IPS-20b (cell line): Measurements from ENCODE around the gene RAD51B.
A peak's percentile ranks its signal among the peaks of the same experiment; 100 is the strongest.

ENCODE experiments used
- H3K27ac ChIP-seq: one replicate; pipeline ENCODE4 v1.5.1; 2013; ENCODE audit warnings: low read length
- H3K27me3 ChIP-seq: 2 replicates; pipeline ENCODE4 v1.6.1; 2013; ENCODE audit warnings: mild to moderate bottlenecking, low read length, inconsistent platforms; ENCODE audit not compliant: insufficient read depth
- H3K36me3 ChIP-seq: 2 replicates; pipeline ENCODE4 v1.6.1; 2013; ENCODE audit warnings: low read depth, mild to moderate bottlenecking, inconsistent platforms, low read length, moderate library complexity; ENCODE audit not compliant: insufficient read depth
- H3K4me1 ChIP-seq: 2 replicates; pipeline ENCODE4 v1.6.1; 2013; ENCODE audit warnings: mild to moderate bottlenecking, control low read depth, inconsistent platforms, low read length, moderate library complexity; ENCODE audit not compliant: insufficient read depth
- H3K4me3 ChIP-seq: 2 replicates; pipeline ENCODE4 v1.5.1; 2013; ENCODE audit warnings: mild to moderate bottlenecking, low read length, inconsistent platforms
- H3K9ac ChIP-seq: 2 replicates; pipeline ENCODE4 v1.6.1; 2013; ENCODE audit warnings: low read depth, mild to moderate bottlenecking, inconsistent platforms, low read length, moderate library complexity
- H3K9me3 ChIP-seq: 2 replicates; pipeline ENCODE4 v1.6.1; 2013; ENCODE audit warnings: mild to moderate bottlenecking, low read depth, low read length, inconsistent platforms; ENCODE audit not compliant: insufficient read depth

Gene RAD51B

DNA sequence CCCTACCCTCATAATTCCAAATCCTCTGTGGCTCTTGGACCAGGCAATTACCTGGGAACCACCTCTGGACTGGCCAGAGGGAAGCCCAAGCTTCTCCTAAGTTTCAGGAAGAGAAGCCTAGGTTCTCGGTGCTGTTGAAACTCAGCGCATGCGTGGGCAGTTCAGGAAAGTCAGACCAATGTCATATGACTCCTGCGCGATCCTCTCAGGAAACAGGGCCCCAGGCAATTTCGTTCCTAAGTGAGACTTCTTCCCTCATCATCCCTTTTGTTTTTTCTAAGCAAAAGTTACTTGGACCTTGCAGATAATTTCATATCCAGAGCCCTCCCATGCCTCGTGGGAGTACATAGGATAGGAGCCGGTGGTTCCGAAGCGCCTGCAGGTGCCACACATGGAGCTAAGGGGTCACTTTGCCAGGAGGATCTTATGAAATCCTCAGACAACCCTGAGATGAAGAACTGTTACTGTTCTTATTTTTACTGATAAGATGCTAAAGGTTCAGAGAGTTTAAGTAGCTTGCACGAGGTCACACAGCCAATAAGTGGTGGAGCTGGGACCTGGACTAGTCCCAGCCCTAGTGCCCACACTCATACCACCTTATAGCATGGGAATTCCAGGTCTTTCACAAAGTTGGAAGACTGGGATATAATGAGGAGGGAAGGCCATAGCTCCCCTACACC is 805.1 kb downstream of the RAD51B start:
- H3K9ac ChIP-seq, result no peak overlapping the region
- H3K27ac ChIP-seq, result no peak overlapping the region
- H3K4me1 ChIP-seq, result peaks cover 9% of the 10 kb centered on the region; the same call in 1 of the 2 replicates
- no peak overlapping the region for H3K4me3 ChIP-seq
- H3K36me3 ChIP-seq, result no peaks in the 10 kb centered on the region
- H3K9me3 ChIP-seq, result no peaks in the 10 kb centered on the region
- peaks cover 5% of the 10 kb centered on the region; the same call in 1 of the 2 replicates for H3K27me3 ChIP-seq

DNA sequence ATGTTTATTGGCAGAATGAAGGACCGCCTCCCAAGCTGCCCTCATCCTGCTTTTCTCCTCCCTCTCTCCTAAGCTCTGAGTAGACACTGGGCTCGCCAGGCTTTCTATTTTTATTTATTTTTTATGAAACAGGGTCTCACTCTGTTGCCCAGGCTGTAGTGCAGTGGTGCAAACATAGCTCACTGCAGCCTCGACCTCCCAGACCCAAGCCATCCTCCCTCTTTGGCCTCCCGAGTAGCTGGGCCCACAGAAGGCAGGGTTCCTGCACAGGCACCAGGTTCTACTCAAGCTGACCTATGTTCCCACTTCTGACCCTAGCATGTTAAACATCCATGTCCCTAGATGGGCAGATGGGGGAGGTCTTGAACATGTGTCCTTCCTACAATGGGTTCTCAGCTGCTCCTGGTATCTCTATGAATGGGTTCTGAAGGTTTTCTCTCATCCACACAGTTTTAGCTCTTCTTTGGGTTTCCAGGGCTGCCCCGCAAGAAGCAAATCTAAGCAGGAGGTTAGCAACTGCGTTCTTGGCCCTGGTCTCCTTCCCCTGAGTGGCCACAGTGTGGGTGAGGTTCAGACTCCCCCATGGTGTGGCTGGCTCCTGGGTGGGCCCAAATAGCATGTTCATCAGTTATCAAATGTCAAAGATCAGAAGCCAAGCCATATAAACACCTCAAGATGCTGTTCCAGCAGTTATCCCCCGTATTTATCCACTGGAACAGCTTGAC is 805.9 kb downstream of the RAD51B start:
- peaks cover 5% of the 10 kb centered on the region; the same call in 1 of the 2 replicates for H3K27me3 ChIP-seq
- H3K9me3 ChIP-seq, result no peaks in the 10 kb centered on the region
- H3K4me3 ChIP-seq, result no peak overlapping the region
- no peak overlapping the region for H3K27ac ChIP-seq
- peaks cover 9% of the 10 kb centered on the region; the same call in 1 of the 2 replicates for H3K4me1 ChIP-seq
- no peak overlapping the region for H3K9ac ChIP-seq
- H3K36me3 ChIP-seq, result no peaks in the 10 kb centered on the region

DNA sequence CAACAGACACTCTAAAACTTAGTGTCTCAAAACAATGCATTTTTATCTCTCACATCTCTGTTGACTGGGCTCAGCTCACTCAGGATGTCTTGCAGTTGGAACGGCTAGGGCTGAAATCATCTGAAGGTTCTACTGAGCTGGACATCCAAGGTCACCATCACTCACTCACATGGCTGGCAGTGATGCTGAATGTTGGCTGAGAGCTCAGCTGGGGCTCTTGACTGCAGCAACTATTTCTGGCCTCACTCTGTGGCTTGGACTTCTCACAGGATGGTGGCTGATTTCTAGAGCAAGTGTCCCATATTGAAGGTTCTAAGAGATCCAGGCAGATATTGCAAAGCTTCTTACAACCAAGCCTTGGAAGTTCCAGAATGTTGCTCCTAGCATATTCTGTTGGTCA is 806.8 kb downstream of the RAD51B start:
- Histone ChIP-seq H3K4me3 (no peak overlapping the region), H3K4me1 (peaks cover 9% of the 10 kb centered on the region; the same call in 1 of the 2 replicates), H3K36me3 (no peaks in the 10 kb centered on the region), H3K27me3 (peaks cover 5% of the 10 kb centered on the region; the same call in 1 of the 2 replicates), H3K9me3 (no peaks in the 10 kb centered on the region), H3K9ac (no peak overlapping the region), H3K27ac (no peak overlapping the region)

DNA sequence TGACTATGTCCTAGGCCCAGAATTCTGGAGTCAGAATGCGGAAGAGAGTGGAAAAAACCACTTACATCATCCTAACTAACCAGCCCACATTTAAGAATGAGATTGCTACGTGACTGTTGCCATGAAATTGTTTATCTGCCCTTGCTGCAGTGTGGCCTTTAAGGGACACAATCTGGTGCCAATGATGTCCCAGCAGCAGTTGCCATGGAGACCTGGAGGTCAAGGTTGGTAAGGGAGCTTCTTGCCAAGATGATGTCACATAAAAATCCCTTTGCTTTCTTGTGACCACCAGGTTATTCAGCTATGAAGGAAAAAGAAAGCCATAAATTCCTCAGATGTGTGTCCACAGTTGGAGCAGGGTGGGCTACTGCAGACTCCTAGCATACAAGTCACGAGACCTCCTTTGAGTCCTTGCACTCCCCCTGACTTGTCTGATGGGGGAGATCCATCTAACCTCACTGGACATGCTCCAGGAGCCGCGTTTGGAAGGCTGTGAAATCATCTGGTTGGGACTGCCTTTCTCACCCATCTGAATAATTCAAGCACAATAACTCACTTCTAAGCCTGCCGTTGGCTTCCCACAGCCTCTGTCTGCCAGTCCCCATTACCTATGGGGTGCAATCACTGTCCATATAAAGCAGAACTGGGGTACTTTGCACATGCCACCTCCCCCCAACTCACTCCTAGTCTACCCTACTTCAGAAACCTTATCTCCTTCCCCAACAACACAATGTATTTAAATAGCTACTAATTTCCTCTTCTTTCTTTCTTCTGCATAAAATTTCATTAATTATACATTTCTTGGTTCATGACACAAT is 807.7 kb downstream of the RAD51B start:
- H3K36me3 ChIP-seq, result no peaks in the 10 kb centered on the region
- no peak overlapping the region for H3K27ac ChIP-seq
- no peak overlapping the region for H3K4me3 ChIP-seq
- no peak overlapping the region for H3K9ac ChIP-seq
- H3K4me1 ChIP-seq, result peaks cover 9% of the 10 kb centered on the region; the same call in 1 of the 2 replicates
- H3K9me3 ChIP-seq, result no peaks in the 10 kb centered on the region
- H3K27me3 ChIP-seq, result peaks cover 5% of the 10 kb centered on the region; the same call in 1 of the 2 replicates

DNA sequence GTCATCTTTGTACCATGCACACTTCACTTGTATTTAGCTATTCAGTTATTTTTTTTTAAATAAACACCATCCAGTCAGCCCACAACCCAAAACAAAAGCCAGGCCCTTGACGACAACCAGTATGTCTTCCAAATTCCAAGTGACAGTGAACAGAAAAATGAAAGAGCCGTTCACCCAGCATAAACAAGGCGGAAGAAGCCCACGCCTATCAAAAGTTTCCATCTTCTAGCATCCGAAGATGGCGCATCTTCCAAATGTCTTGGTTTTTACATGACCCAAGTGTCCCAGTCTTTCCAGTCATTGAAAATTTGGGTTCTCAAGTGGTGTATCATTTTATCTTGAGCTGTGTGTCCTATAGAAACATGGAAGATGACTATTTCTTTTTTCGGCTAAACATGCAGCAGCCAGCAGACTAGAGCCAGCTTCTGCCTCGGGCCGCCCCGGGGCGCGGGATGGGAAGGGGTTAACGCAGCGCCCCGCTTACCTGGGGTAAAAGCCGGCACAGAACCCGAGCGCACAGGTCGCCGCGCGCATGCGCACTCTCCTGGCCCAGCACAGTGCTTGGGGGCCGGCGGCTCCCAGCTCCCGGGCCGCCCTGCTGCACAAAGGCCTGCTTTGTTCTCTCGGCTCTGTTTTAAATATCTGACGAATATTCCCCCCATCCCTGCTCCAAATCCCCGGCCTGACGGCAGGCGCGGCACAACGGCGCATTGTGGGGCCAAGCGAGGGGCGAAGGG is 808.5 kb downstream of the RAD51B start:
- Histone ChIP-seq H3K27me3 (peaks cover 5% of the 10 kb centered on the region; the same call in 1 of the 2 replicates), H3K9me3 (no peaks in the 10 kb centered on the region), H3K36me3 (no peaks in the 10 kb centered on the region), H3K9ac (peak overlapping the region; percentile 65; the same call in 1 of the 2 replicates), H3K27ac (no peak overlapping the region), H3K4me1 (peaks cover 9% of the 10 kb centered on the region; the same call in 1 of the 2 replicates), H3K4me3 (peak overlapping the region; percentile 53)

DNA sequence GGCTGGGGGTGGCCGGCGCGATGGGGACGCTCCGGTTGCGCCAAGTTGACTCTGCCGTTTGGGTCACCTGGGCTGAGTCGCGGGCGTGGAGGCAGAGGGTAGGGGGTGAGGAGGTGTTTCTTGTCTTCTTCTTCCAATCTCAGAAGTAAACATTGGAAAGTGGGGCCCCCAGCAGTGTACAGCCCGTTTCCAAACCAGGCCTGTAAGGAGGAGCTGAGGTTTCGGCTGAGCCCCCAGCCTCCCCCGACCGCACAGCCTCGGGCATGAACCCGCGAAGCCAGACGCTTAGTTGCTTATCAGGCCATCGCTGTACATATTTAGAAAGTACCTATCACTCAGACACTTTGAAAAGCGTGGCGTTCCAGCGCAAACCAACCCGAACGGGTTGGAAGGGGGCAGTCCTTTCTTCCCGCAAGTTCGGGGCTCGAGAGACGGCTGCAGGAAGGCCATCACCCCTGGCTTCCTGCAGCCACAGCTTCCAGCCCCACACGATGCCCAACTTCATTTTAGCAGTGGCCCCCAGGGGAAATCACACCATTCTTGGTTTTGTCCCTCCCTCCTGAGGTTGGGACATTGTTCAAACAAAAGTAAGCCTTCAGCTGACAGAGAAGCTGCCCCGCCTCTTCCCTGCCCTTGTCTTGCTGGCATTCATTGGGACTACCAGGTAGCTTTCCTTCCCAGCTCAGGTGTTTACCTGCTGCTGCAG is 809.2 kb downstream of the RAD51B start:
- H3K4me1 ChIP-seq, result peaks cover 9% of the 10 kb centered on the region; the same call in 1 of the 2 replicates
- H3K4me3 ChIP-seq, result peak overlapping the region; percentile 53
- no peaks in the 10 kb centered on the region for H3K9me3 ChIP-seq
- H3K36me3 ChIP-seq, result no peaks in the 10 kb centered on the region
- H3K9ac ChIP-seq, result peak overlapping the region; percentile 65; the same call in 1 of the 2 replicates
- H3K27ac ChIP-seq, result no peak overlapping the region
- H3K27me3 ChIP-seq, result peaks cover 5% of the 10 kb centered on the region; the same call in 1 of the 2 replicates

DNA sequence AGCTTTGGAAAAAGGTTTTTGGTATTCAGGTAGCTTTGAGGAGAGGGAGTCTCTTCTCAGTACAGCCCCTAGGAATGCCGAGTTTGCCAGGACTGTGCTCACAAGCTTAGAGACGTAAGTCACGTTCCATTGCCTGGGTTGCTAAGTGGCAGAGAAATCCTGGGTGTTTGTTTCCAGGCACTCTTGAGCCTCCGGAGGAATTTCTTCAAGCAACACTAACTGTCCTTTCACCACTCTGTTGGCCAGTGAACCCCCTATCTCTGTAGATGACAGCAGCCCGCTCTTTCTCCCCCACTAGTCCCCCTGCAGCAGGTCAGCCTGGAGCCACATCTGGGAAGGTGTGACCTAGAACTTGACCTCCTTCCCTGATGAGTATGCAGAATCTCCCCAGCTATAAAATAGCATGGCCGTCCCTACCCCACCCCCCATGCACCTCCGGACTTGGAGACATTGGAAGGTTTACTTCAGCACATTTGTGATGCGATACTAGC is 810.5 kb downstream of the RAD51B start:
- Histone ChIP-seq H3K36me3 (no peaks in the 10 kb centered on the region), H3K27ac (no peak overlapping the region), H3K4me3 (no peak overlapping the region), H3K27me3 (peaks cover 5% of the 10 kb centered on the region; the same call in 1 of the 2 replicates), H3K9ac (no peak overlapping the region), H3K4me1 (peaks cover 9% of the 10 kb centered on the region; the same call in 1 of the 2 replicates), H3K9me3 (no peaks in the 10 kb centered on the region)

DNA sequence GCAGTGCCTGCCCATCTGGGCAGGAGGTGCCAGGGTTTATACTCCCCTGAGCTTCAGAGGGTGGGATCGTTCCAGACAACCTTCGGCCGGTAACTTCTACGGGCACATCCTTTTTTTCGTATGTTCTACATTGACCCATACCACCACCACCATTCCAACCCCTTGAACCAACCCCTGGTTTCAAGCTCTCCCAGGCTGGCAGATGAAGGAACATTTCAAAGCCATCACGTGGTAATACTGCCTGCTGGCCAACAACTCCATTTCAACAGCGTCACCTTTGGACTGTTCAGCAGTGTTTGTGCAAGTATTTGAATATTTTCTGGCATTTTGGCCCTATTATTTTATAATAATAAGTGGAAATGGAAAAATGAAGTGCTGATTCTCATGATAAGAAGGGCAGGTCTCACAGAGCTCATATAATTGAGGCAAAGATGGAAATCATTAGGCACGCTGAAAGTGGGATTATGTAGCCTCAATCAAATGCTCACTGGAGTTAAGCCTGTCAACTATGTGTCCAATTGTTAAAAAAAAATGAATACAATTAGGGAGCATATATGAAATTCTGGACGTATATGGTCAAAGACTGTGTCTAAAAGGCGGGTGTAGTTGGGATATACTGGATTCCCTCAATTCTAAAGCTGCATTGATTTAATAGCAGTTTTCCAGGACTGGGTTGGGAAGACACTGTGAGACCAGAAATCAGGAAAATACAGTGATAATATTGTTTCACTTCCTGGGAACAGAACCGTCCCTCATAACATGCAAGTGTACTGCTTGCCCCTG is 811.2 kb downstream of the RAD51B start:
- Histone ChIP-seq H3K9ac (no peak overlapping the region), H3K36me3 (no peaks in the 10 kb centered on the region), H3K9me3 (no peaks in the 10 kb centered on the region), H3K27me3 (peaks cover 5% of the 10 kb centered on the region; the same call in 1 of the 2 replicates), H3K27ac (no peak overlapping the region), H3K4me3 (no peak overlapping the region), H3K4me1 (peaks cover 9% of the 10 kb centered on the region; the same call in 1 of the 2 replicates)

DNA sequence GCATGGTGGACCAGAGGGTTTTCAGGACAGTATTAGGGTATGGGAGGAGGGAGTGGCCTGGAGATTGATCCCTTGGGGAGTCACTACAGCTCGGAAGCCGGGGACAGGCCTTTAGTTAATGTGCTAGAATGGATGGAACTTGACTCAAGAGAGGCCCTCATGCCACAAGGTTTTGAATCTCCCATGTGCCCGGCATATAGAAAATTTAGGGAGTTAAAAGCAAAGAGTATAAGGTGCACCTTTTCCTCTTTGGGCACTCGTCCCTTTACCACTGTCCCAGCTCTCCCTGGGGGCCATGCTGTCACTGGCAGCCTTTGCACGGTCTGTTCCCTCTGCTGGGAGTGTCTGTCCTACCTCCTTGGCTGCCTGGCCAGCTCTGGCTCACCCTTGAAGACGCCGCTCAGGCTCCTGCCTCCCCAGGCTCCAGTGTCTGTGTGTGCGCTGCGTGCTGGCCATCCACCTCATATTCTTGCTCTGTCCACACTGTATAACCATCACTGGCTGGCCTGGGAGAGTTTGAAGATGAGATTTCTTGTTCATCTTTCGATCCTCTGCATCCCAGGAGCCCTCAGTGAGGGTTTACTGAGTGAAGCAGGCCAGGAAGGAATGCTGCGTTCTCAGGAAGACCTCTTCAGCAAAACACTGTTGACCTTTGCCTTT is 811.9 kb downstream of the RAD51B start:
- Histone ChIP-seq H3K4me3 (no peak overlapping the region), H3K9me3 (no peaks in the 10 kb centered on the region), H3K27me3 (peaks cover 5% of the 10 kb centered on the region; the same call in 1 of the 2 replicates), H3K4me1 (peaks cover 9% of the 10 kb centered on the region; the same call in 1 of the 2 replicates), H3K27ac (no peak overlapping the region), H3K9ac (no peak overlapping the region), H3K36me3 (no peaks in the 10 kb centered on the region)
